ENCODE measurements around the gene PRG3.

DNA sequence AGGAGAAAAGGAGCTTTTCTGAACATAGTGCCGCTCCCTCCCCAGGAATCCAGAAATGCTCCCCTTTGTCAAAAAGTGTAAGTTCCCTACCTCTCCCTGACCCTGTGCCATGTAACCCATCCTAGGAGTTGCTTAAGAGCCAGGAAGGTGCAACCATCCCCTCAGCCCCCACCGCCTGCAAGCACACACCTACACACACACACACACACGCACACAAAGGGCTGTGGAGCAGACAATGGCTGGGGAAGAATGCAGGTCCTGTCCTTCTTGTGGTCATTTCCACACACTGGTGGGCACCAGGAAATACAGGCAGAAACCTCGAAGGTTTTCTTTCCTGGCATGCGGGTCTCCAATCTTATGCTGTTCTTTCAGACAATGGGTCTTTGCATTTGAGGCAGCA, 41.6 kb downstream of the PRG3 start:
- TF ChIP-seq, protein P1, sequence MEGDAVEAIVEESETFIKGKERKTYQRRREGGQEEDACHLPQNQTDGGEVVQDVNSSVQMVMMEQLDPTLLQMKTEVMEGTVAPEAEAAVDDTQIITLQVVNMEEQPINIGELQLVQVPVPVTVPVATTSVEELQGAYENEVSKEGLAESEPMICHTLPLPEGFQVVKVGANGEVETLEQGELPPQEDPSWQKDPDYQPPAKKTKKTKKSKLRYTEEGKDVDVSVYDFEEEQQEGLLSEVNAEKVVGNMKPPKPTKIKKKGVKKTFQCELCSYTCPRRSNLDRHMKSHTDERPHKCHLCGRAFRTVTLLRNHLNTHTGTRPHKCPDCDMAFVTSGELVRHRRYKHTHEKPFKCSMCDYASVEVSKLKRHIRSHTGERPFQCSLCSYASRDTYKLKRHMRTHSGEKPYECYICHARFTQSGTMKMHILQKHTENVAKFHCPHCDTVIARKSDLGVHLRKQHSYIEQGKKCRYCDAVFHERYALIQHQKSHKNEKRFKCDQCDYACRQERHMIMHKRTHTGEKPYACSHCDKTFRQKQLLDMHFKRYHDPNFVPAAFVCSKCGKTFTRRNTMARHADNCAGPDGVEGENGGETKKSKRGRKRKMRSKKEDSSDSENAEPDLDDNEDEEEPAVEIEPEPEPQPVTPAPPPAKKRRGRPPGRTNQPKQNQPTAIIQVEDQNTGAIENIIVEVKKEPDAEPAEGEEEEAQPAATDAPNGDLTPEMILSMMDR (IDR thresholded peaks at IDR 0.05): no peak
- TF ChIP-seq, protein P2, sequence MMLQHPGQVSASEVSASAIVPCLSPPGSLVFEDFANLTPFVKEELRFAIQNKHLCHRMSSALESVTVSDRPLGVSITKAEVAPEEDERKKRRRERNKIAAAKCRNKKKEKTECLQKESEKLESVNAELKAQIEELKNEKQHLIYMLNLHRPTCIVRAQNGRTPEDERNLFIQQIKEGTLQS (CRISPR knock-in tag; conservative IDR thresholded peaks at IDR 0.05): no peak
- TF ChIP-seq, protein P3, sequence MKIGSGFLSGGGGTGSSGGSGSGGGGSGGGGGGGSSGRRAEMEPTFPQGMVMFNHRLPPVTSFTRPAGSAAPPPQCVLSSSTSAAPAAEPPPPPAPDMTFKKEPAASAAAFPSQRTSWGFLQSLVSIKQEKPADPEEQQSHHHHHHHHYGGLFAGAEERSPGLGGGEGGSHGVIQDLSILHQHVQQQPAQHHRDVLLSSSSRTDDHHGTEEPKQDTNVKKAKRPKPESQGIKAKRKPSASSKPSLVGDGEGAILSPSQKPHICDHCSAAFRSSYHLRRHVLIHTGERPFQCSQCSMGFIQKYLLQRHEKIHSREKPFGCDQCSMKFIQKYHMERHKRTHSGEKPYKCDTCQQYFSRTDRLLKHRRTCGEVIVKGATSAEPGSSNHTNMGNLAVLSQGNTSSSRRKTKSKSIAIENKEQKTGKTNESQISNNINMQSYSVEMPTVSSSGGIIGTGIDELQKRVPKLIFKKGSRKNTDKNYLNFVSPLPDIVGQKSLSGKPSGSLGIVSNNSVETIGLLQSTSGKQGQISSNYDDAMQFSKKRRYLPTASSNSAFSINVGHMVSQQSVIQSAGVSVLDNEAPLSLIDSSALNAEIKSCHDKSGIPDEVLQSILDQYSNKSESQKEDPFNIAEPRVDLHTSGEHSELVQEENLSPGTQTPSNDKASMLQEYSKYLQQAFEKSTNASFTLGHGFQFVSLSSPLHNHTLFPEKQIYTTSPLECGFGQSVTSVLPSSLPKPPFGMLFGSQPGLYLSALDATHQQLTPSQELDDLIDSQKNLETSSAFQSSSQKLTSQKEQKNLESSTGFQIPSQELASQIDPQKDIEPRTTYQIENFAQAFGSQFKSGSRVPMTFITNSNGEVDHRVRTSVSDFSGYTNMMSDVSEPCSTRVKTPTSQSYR (CRISPR knock-in tag; IDR thresholded peaks at IDR 0.05): no peak
- no peak for TF ChIP-seq NFYB (CRISPR knock-in tag; conservative IDR thresholded peaks at IDR 0.05; ENCODE audit: low read depth)

All from WTC11 (cell line).